Endothelial cell of umbilical vein (primary cell): ENCODE measurements around the gene RASSF5. TPM values are rescaled to one million over a fixed set of nuclear protein-coding genes. Genes with fewer than 3 reads are reported as not detected.

Experiments used
- BruUV-seq: library from RNA; stranded (reverse); fragments of 400-500 nt; replicated peaks from 2 replicates; lab custom pipeline; 2021; lab: Mats Ljungman, UMichigan
- CTCF ChIA-PET: fragments of 300-600, 350-600 bp; sonication (Branson Sonifier 250); formaldehyde crosslinking; loops from one replicate; lab custom pipeline; 2021; ENCODE audit warnings: antibody characterized with exemption, inconsistent platforms; lab: Charles Lee
- POLR2A ChIA-PET: fragments of 300-600, 350-600 bp; sonication (Branson Sonifier 250); formaldehyde crosslinking; loops from one replicate; lab custom pipeline; 2021; ENCODE audit warnings: antibody characterized with exemption, inconsistent platforms; lab: Charles Lee
- DNase-seq: peaks from one replicate; pipeline ENCODE4 v3.0.0-alpha.2; 2011; ENCODE audit warnings: low read depth, low spot score
- FAIRE-seq: peaks from 2 replicates; lab custom pipeline; 2011; peaks lifted over from hg19 to GRCh38; lab: Jason Lieb, UNC
- H2AFZ ChIP-seq: 2 replicates; pipeline ENCODE4 v1.6.0; 2012; ENCODE audit warnings: low read depth, low read length, control low read depth, inconsistent platforms
- H3K27ac ChIP-seq: 2 replicates; pipeline ENCODE4 v1.5.1; 2011; ENCODE audit warnings: low read depth, mild to moderate bottlenecking, control low read depth, low read length, moderate library complexity; ENCODE audit not compliant: insufficient read depth
- H3K27me3 ChIP-seq, 2 experiments: 2 replicates each; pipeline versions ENCODE4 v1.6.0 to v1.6.1; 2011; ENCODE audit warnings: low read length in 2 of 2, mixed read lengths in 1 of 2; ENCODE audit not compliant: control insufficient read depth in 2 of 2, insufficient read depth in 2 of 2
- H3K36me3 ChIP-seq, 2 experiments: 2 replicates in 1 of 2; 3 replicates in 1 of 2; pipeline ENCODE4 v1.5.1; 2011; ENCODE audit warnings: low read length in 2 of 2, mild to moderate bottlenecking in 1 of 2, moderate library complexity in 1 of 2; ENCODE audit not compliant: control insufficient read depth in 2 of 2, insufficient read depth in 2 of 2; ENCODE audit errors: extremely low read depth in 1 of 2
- H3K4me1 ChIP-seq: 3 replicates; pipeline ENCODE4 v1.5.1; 2011; ENCODE audit warnings: mild to moderate bottlenecking, low read length; ENCODE audit not compliant: control insufficient read depth, insufficient read depth; ENCODE audit errors: extremely low read depth
- H3K4me2 ChIP-seq: 2 replicates; pipeline ENCODE4 v1.6.1; 2011; ENCODE audit warnings: low read length, control low read depth, mixed read lengths; ENCODE audit not compliant: insufficient read depth
- H3K4me3 ChIP-seq, 3 experiments: fragments of 200-600 bp in 1 of 3; sonication (generic), shearing (Covaris generic) in 1 of 3; replicated peaks in 1 of 3; 2 replicates each; pipeline ENCODE4 v1.5.1; 2011 to 2016; ENCODE audit warnings: control low read depth in 3 of 3, low read length in 3 of 3, mild to moderate bottlenecking in 2 of 3, inconsistent platforms in 1 of 3, low read depth in 1 of 3, moderate library complexity in 1 of 3; ENCODE audit not compliant: insufficient read depth in 1 of 3
- H3K79me2 ChIP-seq: 2 replicates; pipeline ENCODE4 v1.6.0; 2012; ENCODE audit warnings: low read length, inconsistent platforms; ENCODE audit not compliant: control insufficient read depth, insufficient read depth
- H3K9ac ChIP-seq: replicated peaks from 2 replicates; pipeline ENCODE3; 2011; ENCODE audit warnings: low read length, control low read depth; ENCODE audit not compliant: insufficient read depth; ENCODE audit errors: extremely low read depth
- H3K9me1 ChIP-seq: replicated peaks from 3 replicates; pipeline ENCODE4 v1.6.0; 2011; ENCODE audit warnings: mild to moderate bottlenecking, low read length; ENCODE audit not compliant: control insufficient read depth, insufficient read depth; ENCODE audit errors: extremely low read depth
- H3K9me3 ChIP-seq: replicated peaks from 2 replicates; pipeline ENCODE4 v1.5.1; 2012; ENCODE audit warnings: low read length, inconsistent platforms; ENCODE audit not compliant: control insufficient read depth, insufficient read depth
- H4K20me1 ChIP-seq: replicated peaks from 2 replicates; pipeline ENCODE3; 2011; ENCODE audit warnings: mild to moderate bottlenecking, low read length; ENCODE audit not compliant: control insufficient read depth, insufficient read depth; ENCODE audit errors: extremely low read depth
- CTCF ChIP-seq, 2 donors: IDR thresholded peaks; 1 replicate in 1 of 2; 2 replicates in 1 of 2; pipeline ENCODE4 v1.5.1; 2011; ENCODE audit warnings: low read length in 2 of 2, mild to moderate bottlenecking in 2 of 2, moderate library complexity in 2 of 2, control low read depth in 1 of 2, inconsistent platforms in 1 of 2, low read depth in 1 of 2; ENCODE audit not compliant: insufficient read depth in 1 of 2; ENCODE audit errors: extremely low read depth in 1 of 2
- EZH2 ChIP-seq: IDR thresholded peaks from 2 replicates; pipeline ENCODE4 v1.6.1; 2012; ENCODE audit warnings: borderline replicate concordance, low read depth, mild to moderate bottlenecking, moderate library complexity, low read length, inconsistent platforms; ENCODE audit not compliant: severe bottlenecking
- MYC ChIP-seq: IDR thresholded peaks from one replicate; pipeline ENCODE4 v1.6.1; 2011; ENCODE audit warnings: mild to moderate bottlenecking, low read depth, low read length
- POLR2AphosphoS5 ChIP-seq: IDR thresholded peaks from 2 replicates; pipeline ENCODE4 v1.6.1; 2012; ENCODE audit warnings: low read depth, mild to moderate bottlenecking, control low read depth, low read length, moderate library complexity; ENCODE audit not compliant: insufficient read depth
- dilution Hi-C: fragments of 300-500 bp; cut with MboI; formaldehyde crosslinking; loops from one replicate; pipeline ENCODE4 v1.15.0; 2019; ENCODE audit warnings: low sequenced_read_pairs; ENCODE audit not compliant: extremely low pct_ligation_motif_present
- intact Hi-C: fragments of 100-400 bp; cut with micrococcal nuclease; formaldehyde crosslinking; loops from one replicate; pipeline ENCODE4 v1.10.0; 2022
- polyA plus RNA-seq, 4 experiments: library from polyadenylated mRNA; depleted of rRNA in 3 of 4; stranded (reverse) in 3 of 4; unstranded in 1 of 4; fragments of >200 nt; gene quantifications; 2 replicates each; pipeline versions ENCODE4 v1.2.1 to v1.2.3, GENCODE V29; 2011 to 2012; ENCODE audit warnings: missing spikeins in 1 of 4
- total RNA-seq: library from RNA; stranded (reverse); gene quantifications from 2 replicates; pipeline ENCODE4 v1.2.3, GENCODE V29; 2021

RASSF5 gene
- total and polyA plus RNA-seq, 2 donors (not counting 3 experiments of a cell fraction or from before 2014, with no cell fraction given) = 0.23 to 0.60 TPM

- no TSS peak for BruUV-seq
- intact Hi-C loops = no loop called here
Observed at GRCh38 chr1:206591226-206591625, 83.9 kb downstream of the RASSF5 start.

More at GRCh38 chr1:206591226-206591625, 83.9 kb downstream of the RASSF5 start:
- TF ChIP-seq POLR2AphosphoS5 (no peak), CTCF (IDR thresholded peaks at IDR 0.05; ENCODE audit: extremely low read depth in 1 of 2, insufficient read depth in 1 of 2, low read depth in 1 of 2, low read length in 2 of 2) (no peak), MYC (no peak), EZH2 (no peak)
- no peaks in the 10 kb centered on the region for H3K27me3 ChIP-seq
- no peak overlapping the region for H2AFZ ChIP-seq
- H3K4me3 ChIP-seq = no peak overlapping the region
- H3K9ac ChIP-seq = no peak overlapping the region
- no peaks in the 10 kb centered on the region for H3K79me2 ChIP-seq
- no peak for DNase-seq
- no peak overlapping the region for H3K27ac ChIP-seq
- H3K4me2 ChIP-seq = no peak overlapping the region
- CTCF ChIA-PET = interaction anchor here (1.0 to 2.2 kb wide), 4 partner anchors 18 to 112 kb away, joined by 4 to 8 read pairs (median 5); no protein-coding TSS in a partner anchor
- POLR2A ChIA-PET = no interaction called here
- peaks cover 3 to 21% of the 10 kb centered on the region in 2 experiments for H3K36me3 ChIP-seq
- H3K9me1 ChIP-seq = no peaks in the 10 kb centered on the region
- no peaks in the 10 kb centered on the region for H4K20me1 ChIP-seq
- H3K9me3 ChIP-seq = no peaks in the 10 kb centered on the region
- dilution Hi-C loops = no loop called here
- FAIRE-seq = no peak
- H3K4me1 ChIP-seq = peaks cover 2% of the 10 kb centered on the region
